ENCODE measurements around the gene SORCS3. TPM values are rescaled to one million over a fixed set of nuclear protein-coding genes. Genes with fewer than 3 reads are reported as not detected.

Gene SORCS3
- total RNA-seq, 1 donor from 2014 or later = 0.31 TPM

DNA sequence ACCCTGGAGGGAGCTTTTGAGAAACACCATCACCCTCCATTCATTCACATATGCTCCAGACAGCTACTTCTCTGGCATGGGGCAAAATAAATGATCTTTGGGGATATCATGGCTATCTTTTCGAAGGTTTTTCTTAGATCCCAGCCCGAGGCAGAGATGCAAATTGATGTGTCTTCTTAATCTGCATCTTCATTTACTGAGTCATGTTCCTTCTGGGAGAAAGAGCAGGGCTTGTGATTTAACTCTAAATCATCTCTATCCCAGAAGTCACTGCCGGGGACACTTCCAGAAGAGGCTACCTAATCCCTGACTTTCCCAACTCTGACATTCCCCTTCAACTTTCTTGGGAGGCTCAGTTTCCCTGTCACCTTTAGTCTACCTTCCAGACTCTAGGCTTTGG lies 90.1 kb downstream of the SORCS3 start:
- peaks cover 9% of the 10 kb centered on the region for H3K4me1 Mint-ChIP-seq (ENCODE audit: low read depth)
- no peak overlapping the region for H3K4me3 Mint-ChIP-seq (ENCODE audit: low read depth)
- no peaks in the 10 kb centered on the region for H3K36me3 Mint-ChIP-seq (ENCODE audit: insufficient read depth)
- H3K27ac Mint-ChIP-seq = no peak overlapping the region
- no peak for TF ChIP-seq CTCF (IDR thresholded peaks at IDR 0.05; ENCODE audit: unreplicated experiment)
- peaks cover 5% of the 10 kb centered on the region for H3K9me3 Mint-ChIP-seq (ENCODE audit: low read depth)
- no peak for DNase-seq (ENCODE audit: low spot score, unreplicated experiment)
- peaks cover 14% of the 10 kb centered on the region for H3K27me3 Mint-ChIP-seq

DNA sequence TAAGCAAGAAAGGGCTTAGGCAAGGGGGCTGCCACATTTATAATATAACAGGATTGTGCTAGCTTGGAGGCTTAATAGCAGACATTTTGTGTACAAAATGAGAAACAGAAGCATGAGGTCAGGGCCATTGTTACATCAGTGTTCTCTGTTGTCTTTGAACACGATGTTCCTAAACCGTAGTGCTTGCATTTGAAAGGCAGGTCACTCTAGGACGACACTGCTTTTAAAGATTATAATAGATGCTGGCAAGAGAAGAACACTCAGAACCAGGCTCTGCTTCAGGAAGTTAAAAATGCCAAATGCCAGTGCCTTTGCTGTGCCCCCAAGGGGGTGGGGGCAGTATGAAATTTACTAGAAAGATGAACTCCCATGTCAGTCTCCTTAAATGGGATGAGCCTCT lies 91.1 kb downstream of the SORCS3 start:
- TF ChIP-seq CTCF (IDR thresholded peaks at IDR 0.05; ENCODE audit: unreplicated experiment) = no peak
- no peak overlapping the region for H3K27ac Mint-ChIP-seq
- H3K4me3 Mint-ChIP-seq (ENCODE audit: low read depth) = no peak overlapping the region

DNA sequence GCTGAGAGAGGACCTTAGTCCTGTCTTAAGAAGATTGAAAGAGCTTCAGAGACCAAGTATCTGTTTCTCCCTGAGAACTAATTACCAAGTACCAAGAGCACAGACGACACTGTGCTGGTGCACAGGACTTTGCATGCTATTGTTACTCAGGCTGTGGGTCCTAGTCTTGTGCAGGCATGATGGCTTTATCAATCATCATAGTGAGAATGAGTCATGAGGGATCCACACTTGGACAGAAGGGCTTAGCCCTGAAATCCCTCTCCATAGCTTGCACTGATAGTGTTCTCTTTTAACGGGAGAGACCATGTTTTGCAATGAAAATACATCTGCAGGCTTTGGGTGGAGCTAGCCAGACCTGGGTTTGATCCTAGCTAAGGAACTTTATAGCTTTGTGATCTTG lies 93.3 kb downstream of the SORCS3 start:
- TF ChIP-seq CTCF (IDR thresholded peaks at IDR 0.05; ENCODE audit: unreplicated experiment) = no peak
- DNase-seq (ENCODE audit: low spot score, unreplicated experiment) = no peak
- Mint-ChIP-seq H3K4me3 (ENCODE audit: low read depth) (no peak overlapping the region), H3K36me3 (ENCODE audit: insufficient read depth) (no peaks in the 10 kb centered on the region), H3K9me3 (ENCODE audit: low read depth) (peaks cover 3% of the 10 kb centered on the region), H3K4me1 (ENCODE audit: low read depth) (peaks cover 9% of the 10 kb centered on the region), H3K27me3 (peaks cover 10% of the 10 kb centered on the region), H3K27ac (no peak overlapping the region)

More for the DNA sequence above, 91.1 kb downstream of the SORCS3 start:
- Mint-ChIP-seq H3K9me3 (ENCODE audit: low read depth) (no peaks in the 10 kb centered on the region), H3K4me1 (ENCODE audit: low read depth) (peaks cover 9% of the 10 kb centered on the region), H3K27me3 (peaks cover 14% of the 10 kb centered on the region), H3K36me3 (ENCODE audit: insufficient read depth) (no peaks in the 10 kb centered on the region)
- no peak for DNase-seq (ENCODE audit: low spot score, unreplicated experiment)

- Mint-ChIP-seq H3K27me3 (peaks cover 12% of the 10 kb centered on the region), H3K9me3 (ENCODE audit: low read depth) (peaks cover 3% of the 10 kb centered on the region), H3K27ac (no peak overlapping the region), H3K4me3 (ENCODE audit: low read depth) (no peak overlapping the region), H3K36me3 (ENCODE audit: insufficient read depth) (no peaks in the 10 kb centered on the region), H3K4me1 (ENCODE audit: low read depth) (peaks cover 9% of the 10 kb centered on the region)
- DNase-seq (ENCODE audit: low spot score, unreplicated experiment) = no peak
- no peak for TF ChIP-seq CTCF (IDR thresholded peaks at IDR 0.05; ENCODE audit: unreplicated experiment)
Observed at GRCh38 chr10:104735036-104735756, 94.1 kb downstream of the SORCS3 start.

- Mint-ChIP-seq H3K4me1 (ENCODE audit: low read depth) (peaks cover 9% of the 10 kb centered on the region), H3K27ac (no peak overlapping the region), H3K9me3 (ENCODE audit: low read depth) (peaks cover 3% of the 10 kb centered on the region), H3K27me3 (peaks cover 13% of the 10 kb centered on the region), H3K36me3 (ENCODE audit: insufficient read depth) (no peaks in the 10 kb centered on the region), H3K4me3 (ENCODE audit: low read depth) (no peak overlapping the region)
- DNase-seq (ENCODE audit: low spot score, unreplicated experiment) = no peak
- TF ChIP-seq CTCF (IDR thresholded peaks at IDR 0.05; ENCODE audit: unreplicated experiment) = no peak
Observed at GRCh38 chr10:104735757-104736391, 94.8 kb downstream of the SORCS3 start.

Data from progenitor cell of endocrine pancreas (in vitro differentiated cells).